ENCODE data around the gene CCDC137. TPM values are rescaled to one million over a fixed set of nuclear protein-coding genes. Genes with fewer than 3 reads are reported as not detected.

The CCDC137 gene
- total and polyA plus RNA-seq, 2 of the 13 experiments (the other 11 are each of a cell fraction or from before 2014, with no cell fraction given), result 14.6 to 39.1 TPM

GRCh38 chr17:81712468-81713003, 46.0 kb downstream of the CCDC137 start (continued):
- TF ChIP-seq ATF6 (CRISPR knock-in tag; conservative IDR thresholded peaks at IDR 0.05), result no peak
- TF ChIP-seq RFX5 (IDR thresholded peaks at IDR 0.05; ENCODE audit: low read depth, low read length), result no peak
- TF ChIP-seq, protein P1, sequence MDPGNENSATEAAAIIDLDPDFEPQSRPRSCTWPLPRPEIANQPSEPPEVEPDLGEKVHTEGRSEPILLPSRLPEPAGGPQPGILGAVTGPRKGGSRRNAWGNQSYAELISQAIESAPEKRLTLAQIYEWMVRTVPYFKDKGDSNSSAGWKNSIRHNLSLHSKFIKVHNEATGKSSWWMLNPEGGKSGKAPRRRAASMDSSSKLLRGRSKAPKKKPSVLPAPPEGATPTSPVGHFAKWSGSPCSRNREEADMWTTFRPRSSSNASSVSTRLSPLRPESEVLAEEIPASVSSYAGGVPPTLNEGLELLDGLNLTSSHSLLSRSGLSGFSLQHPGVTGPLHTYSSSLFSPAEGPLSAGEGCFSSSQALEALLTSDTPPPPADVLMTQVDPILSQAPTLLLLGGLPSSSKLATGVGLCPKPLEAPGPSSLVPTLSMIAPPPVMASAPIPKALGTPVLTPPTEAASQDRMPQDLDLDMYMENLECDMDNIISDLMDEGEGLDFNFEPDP (CRISPR knock-in tag; conservative IDR thresholded peaks at IDR 0.05), result no peak
- no peak; the same call in 1 of the 2 replicates for TF ChIP-seq ZNF343 (CRISPR knock-in tag; IDR thresholded peaks at IDR 0.05)
- TF ChIP-seq RFX3 (CRISPR knock-in tag; IDR thresholded peaks at IDR 0.05), result no peak
- 0 out of 2 replicates have a peak, but pooled peaks have one; percentile 48 for TF ChIP-seq ZFP41 (CRISPR knock-in tag; IDR thresholded peaks at IDR 0.05; ENCODE audit: borderline replicate concordance)
- TF ChIP-seq ATAD3A (CRISPR knock-in tag; IDR thresholded peaks at IDR 0.05), result no peak
- no peak for TF ChIP-seq SUZ12 (IDR thresholded peaks at IDR 0.05; ENCODE audit: low read depth, low read length)
- TF ChIP-seq, protein P2, sequence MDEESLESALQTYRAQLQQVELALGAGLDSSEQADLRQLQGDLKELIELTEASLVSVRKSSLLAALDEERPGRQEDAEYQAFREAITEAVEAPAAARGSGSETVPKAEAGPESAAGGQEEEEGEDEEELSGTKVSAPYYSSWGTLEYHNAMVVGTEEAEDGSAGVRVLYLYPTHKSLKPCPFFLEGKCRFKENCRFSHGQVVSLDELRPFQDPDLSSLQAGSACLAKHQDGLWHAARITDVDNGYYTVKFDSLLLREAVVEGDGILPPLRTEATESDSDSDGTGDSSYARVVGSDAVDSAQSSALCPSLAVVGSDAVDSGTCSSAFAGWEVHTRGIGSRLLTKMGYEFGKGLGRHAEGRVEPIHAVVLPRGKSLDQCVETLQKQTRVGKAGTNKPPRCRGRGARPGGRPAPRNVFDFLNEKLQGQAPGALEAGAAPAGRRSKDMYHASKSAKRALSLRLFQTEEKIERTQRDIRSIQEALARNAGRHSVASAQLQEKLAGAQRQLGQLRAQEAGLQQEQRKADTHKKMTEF (CRISPR knock-in tag; IDR thresholded peaks at IDR 0.05), result no peak
- TF ChIP-seq ZNF367 (CRISPR knock-in tag; IDR thresholded peaks at IDR 0.05; ENCODE audit: borderline replicate concordance), result no peak
- TF ChIP-seq, protein P3, sequence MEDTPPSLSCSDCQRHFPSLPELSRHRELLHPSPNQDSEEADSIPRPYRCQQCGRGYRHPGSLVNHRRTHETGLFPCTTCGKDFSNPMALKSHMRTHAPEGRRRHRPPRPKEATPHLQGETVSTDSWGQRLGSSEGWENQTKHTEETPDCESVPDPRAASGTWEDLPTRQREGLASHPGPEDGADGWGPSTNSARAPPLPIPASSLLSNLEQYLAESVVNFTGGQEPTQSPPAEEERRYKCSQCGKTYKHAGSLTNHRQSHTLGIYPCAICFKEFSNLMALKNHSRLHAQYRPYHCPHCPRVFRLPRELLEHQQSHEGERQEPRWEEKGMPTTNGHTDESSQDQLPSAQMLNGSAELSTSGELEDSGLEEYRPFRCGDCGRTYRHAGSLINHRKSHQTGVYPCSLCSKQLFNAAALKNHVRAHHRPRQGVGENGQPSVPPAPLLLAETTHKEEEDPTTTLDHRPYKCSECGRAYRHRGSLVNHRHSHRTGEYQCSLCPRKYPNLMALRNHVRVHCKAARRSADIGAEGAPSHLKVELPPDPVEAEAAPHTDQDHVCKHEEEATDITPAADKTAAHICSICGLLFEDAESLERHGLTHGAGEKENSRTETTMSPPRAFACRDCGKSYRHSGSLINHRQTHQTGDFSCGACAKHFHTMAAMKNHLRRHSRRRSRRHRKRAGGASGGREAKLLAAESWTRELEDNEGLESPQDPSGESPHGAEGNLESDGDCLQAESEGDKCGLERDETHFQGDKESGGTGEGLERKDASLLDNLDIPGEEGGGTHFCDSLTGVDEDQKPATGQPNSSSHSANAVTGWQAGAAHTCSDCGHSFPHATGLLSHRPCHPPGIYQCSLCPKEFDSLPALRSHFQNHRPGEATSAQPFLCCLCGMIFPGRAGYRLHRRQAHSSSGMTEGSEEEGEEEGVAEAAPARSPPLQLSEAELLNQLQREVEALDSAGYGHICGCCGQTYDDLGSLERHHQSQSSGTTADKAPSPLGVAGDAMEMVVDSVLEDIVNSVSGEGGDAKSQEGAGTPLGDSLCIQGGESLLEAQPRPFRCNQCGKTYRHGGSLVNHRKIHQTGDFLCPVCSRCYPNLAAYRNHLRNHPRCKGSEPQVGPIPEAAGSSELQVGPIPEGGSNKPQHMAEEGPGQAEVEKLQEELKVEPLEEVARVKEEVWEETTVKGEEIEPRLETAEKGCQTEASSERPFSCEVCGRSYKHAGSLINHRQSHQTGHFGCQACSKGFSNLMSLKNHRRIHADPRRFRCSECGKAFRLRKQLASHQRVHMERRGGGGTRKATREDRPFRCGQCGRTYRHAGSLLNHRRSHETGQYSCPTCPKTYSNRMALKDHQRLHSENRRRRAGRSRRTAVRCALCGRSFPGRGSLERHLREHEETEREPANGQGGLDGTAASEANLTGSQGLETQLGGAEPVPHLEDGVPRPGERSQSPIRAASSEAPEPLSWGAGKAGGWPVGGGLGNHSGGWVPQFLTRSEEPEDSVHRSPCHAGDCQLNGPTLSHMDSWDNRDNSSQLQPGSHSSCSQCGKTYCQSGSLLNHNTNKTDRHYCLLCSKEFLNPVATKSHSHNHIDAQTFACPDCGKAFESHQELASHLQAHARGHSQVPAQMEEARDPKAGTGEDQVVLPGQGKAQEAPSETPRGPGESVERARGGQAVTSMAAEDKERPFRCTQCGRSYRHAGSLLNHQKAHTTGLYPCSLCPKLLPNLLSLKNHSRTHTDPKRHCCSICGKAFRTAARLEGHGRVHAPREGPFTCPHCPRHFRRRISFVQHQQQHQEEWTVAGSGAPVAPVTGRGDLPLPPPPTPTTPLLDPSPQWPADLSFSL (CRISPR knock-in tag; IDR thresholded peaks at IDR 0.05), result no peak
- TF ChIP-seq, protein P4, sequence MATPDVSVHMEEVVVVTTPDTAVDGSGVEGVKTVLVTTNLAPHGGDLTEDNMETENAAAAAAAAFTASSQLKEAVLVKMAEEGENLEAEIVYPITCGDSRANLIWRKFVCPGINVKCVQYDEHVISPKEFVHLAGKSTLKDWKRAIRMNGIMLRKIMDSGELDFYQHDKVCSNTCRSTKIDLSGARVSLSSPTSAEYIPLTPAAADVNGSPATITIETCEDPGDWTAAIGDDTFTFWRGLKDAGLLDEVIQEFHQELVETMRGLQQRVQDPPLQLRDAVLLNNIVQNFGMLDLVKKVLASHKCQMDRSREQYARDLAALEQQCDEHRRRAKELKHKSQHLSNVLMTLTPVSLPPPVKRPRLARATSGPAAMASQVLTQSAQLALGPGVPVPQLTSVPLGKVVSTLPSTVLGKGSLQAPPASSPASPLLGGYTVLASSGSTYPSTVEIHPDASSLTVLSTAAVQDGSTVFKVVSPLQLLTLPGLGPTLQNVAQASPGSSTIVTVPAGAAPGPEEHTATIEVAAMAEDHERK (CRISPR knock-in tag; IDR thresholded peaks at IDR 0.05; ENCODE audit: low read depth), result no peak
- no peak for TF ChIP-seq ZNF234 (CRISPR knock-in tag; conservative IDR thresholded peaks at IDR 0.05)
- no peak for TF ChIP-seq MEIS1 (CRISPR knock-in tag; IDR thresholded peaks at IDR 0.05; ENCODE audit: borderline replicate concordance)
- 0 out of 2 replicates have a peak, but pooled peaks have one; percentile 50 for TF ChIP-seq ZSCAN12 (CRISPR knock-in tag; IDR thresholded peaks at IDR 0.05)
- TF ChIP-seq PAX8 (CRISPR knock-in tag; IDR thresholded peaks at IDR 0.05; ENCODE audit: borderline replicate concordance), result no peak
